ENCODE results near the gene SIRT3.
A peak's percentile ranks its signal among the peaks of the same experiment; 100 is the strongest.

SIRT3 gene

GRCh38 chr11:213111-213510, 23.0 kb downstream of the SIRT3 start:
- DNase-seq = no peak

GRCh38 chr11:212150-213100, 23.7 kb downstream of the SIRT3 start:
- DNase-seq = no peak

GRCh38 chr11:211741-212140, 24.4 kb downstream of the SIRT3 start:
- no peak for DNase-seq

GRCh38 chr11:211295-211694, 24.8 kb downstream of the SIRT3 start:
- no peak for DNase-seq

- no peak for DNase-seq
Measured at GRCh38 chr11:210803-211180, 25.4 kb downstream of the SIRT3 start.

GRCh38 chr11:210122-210802, 25.9 kb downstream of the SIRT3 start:
- no peak for DNase-seq

GRCh38 chr11:209275-210121, 26.6 kb downstream of the SIRT3 start:
- DNase-seq = no peak

GRCh38 chr11:208917-209260, 27.3 kb downstream of the SIRT3 start:
- DNase-seq = no peak

GRCh38 chr11:208181-208916, 27.8 kb downstream of the SIRT3 start:
- no peak for DNase-seq

- DNase-seq = no peak
Measured at GRCh38 chr11:207863-208180, 28.3 kb downstream of the SIRT3 start.

GRCh38 chr11:207208-207862, 28.8 kb downstream of the SIRT3 start, which contains the start of the genes BET1L and RIC8A:
BET1L (minus strand) TSS chr11:207399; CDS start chr11:207321, 78 bp downstream.
RIC8A (plus strand) TSS chr11:207708; CDS start chr11:208855, 1,147 bp downstream.
- DNase-seq = peak; percentile 55

GRCh38 chr11:206526-207207, 29.5 kb downstream of the SIRT3 start:
- no peak for DNase-seq

GRCh38 chr11:206002-206384, 30.1 kb downstream of the SIRT3 start:
- DNase-seq = no peak

GRCh38 chr11:205221-206001, 30.7 kb downstream of the SIRT3 start:
- DNase-seq = no peak

- DNase-seq = no peak
Measured at GRCh38 chr11:204587-205109, 31.5 kb downstream of the SIRT3 start.

GRCh38 chr11:203945-204586, 32.1 kb downstream of the SIRT3 start:
- no peak for DNase-seq

- no peak for DNase-seq
Measured at GRCh38 chr11:203056-203944, 32.8 kb downstream of the SIRT3 start.

GRCh38 chr11:202490-202889, 33.7 kb downstream of the SIRT3 start:
- no peak for DNase-seq

- no peak for DNase-seq
Measured at GRCh38 chr11:201966-202365, 34.2 kb downstream of the SIRT3 start.

Data from NCI-H2081 treated with DMSO at 0.1 percent for 48 hours (cell line).